ENCODE measurements around the gene KLK13.

Gene KLK13

GRCh38 chr19:51075998-51076397, 11.1 kb upstream of the KLK13 start:
- Histone ChIP-seq H3K4me3 (ENCODE audit: low read depth, low read length) (no peak overlapping the region), H3K9me3 (ENCODE audit: control insufficient read depth, insufficient read depth, low read length) (no peaks in the 10 kb centered on the region), H3K4me1 (ENCODE audit: control insufficient read depth, insufficient read depth, low read length) (no peaks in the 10 kb centered on the region), H3K9ac (ENCODE audit: low read depth, low read length) (no peak overlapping the region), H3K36me3 (ENCODE audit: control insufficient read depth, insufficient read depth, low read length) (no peaks in the 10 kb centered on the region), H3K27me3 (ENCODE audit: control insufficient read depth, insufficient read depth, low read length) (no peaks in the 10 kb centered on the region)

GRCh38 chr19:51071095-51071405, 6.2 kb upstream of the KLK13 start:
- Histone ChIP-seq H3K27me3 (ENCODE audit: control insufficient read depth, insufficient read depth, low read length) (peaks cover 2% of the 10 kb centered on the region), H3K4me3 (ENCODE audit: low read depth, low read length) (no peak overlapping the region), H3K4me1 (ENCODE audit: control insufficient read depth, insufficient read depth, low read length) (peaks cover 2% of the 10 kb centered on the region), H3K9ac (ENCODE audit: low read depth, low read length) (no peak overlapping the region), H3K36me3 (ENCODE audit: control insufficient read depth, insufficient read depth, low read length) (no peaks in the 10 kb centered on the region), H3K9me3 (ENCODE audit: control insufficient read depth, insufficient read depth, low read length) (no peaks in the 10 kb centered on the region)

GRCh38 chr19:51070334-51071094, 5.6 kb upstream of the KLK13 start:
- no peaks in the 10 kb centered on the region for H3K9me3 ChIP-seq (ENCODE audit: control insufficient read depth, insufficient read depth, low read length)
- H3K36me3 ChIP-seq (ENCODE audit: control insufficient read depth, insufficient read depth, low read length): no peaks in the 10 kb centered on the region
- no peak overlapping the region for H3K4me3 ChIP-seq (ENCODE audit: low read depth, low read length)
- no peak overlapping the region for H3K9ac ChIP-seq (ENCODE audit: low read depth, low read length)
- H3K4me1 ChIP-seq (ENCODE audit: control insufficient read depth, insufficient read depth, low read length): peaks cover 5% of the 10 kb centered on the region
- peaks cover 2% of the 10 kb centered on the region for H3K27me3 ChIP-seq (ENCODE audit: control insufficient read depth, insufficient read depth, low read length)

GRCh38 chr19:51066393-51067186, 1.7 kb upstream of the KLK13 start:
- peaks cover 5% of the 10 kb centered on the region for H3K4me1 ChIP-seq (ENCODE audit: control insufficient read depth, insufficient read depth, low read length)
- H3K27me3 ChIP-seq (ENCODE audit: control insufficient read depth, insufficient read depth, low read length): peaks cover 2% of the 10 kb centered on the region

GRCh38 chr19:51065221-51065960, 499 bp upstream of the KLK13 start:
- Histone ChIP-seq H3K4me3 (ENCODE audit: low read depth, low read length) (peak overlapping the region; percentile 82), H3K36me3 (ENCODE audit: control insufficient read depth, insufficient read depth, low read length) (no peaks in the 10 kb centered on the region), H3K4me1 (ENCODE audit: control insufficient read depth, insufficient read depth, low read length) (peaks cover 5% of the 10 kb centered on the region), H3K9me3 (ENCODE audit: control insufficient read depth, insufficient read depth, low read length) (no peaks in the 10 kb centered on the region), H3K9ac (ENCODE audit: low read depth, low read length) (no peak overlapping the region), H3K27me3 (ENCODE audit: control insufficient read depth, insufficient read depth, low read length) (peaks cover 2% of the 10 kb centered on the region)

More at GRCh38 chr19:51066393-51067186, 1.7 kb upstream of the KLK13 start:
- H3K4me3 ChIP-seq (ENCODE audit: low read depth, low read length): no peak overlapping the region
- H3K9ac ChIP-seq (ENCODE audit: low read depth, low read length): no peak overlapping the region
- no peaks in the 10 kb centered on the region for H3K9me3 ChIP-seq (ENCODE audit: control insufficient read depth, insufficient read depth, low read length)
- no peaks in the 10 kb centered on the region for H3K36me3 ChIP-seq (ENCODE audit: control insufficient read depth, insufficient read depth, low read length)

DNA sequence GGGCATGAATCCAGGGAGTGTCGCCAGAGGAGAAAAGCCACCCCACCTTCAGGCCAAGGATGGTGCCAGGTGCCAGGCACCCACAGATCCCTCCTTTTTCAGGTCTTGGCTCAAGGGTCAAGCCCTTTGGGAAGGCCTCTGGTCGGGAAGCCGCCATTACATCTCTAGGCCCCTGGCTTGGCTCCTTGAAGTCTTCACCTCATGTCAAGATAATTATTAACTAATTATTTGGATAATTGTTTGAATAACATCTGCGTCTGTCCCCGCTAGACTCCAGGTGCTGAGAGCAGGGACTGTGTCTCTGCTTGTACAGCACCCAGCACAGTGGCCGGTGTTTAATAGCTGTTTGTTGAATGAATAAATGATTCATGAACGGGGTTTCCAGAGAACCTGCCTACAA, 1.2 kb downstream of the KLK13 start:
- Histone ChIP-seq H3K4me3 (ENCODE audit: low read depth, low read length) (no peak overlapping the region), H3K4me1 (ENCODE audit: control insufficient read depth, insufficient read depth, low read length) (peaks cover 5% of the 10 kb centered on the region), H3K9me3 (ENCODE audit: control insufficient read depth, insufficient read depth, low read length) (no peaks in the 10 kb centered on the region), H3K9ac (ENCODE audit: low read depth, low read length) (no peak overlapping the region), H3K36me3 (ENCODE audit: control insufficient read depth, insufficient read depth, low read length) (no peaks in the 10 kb centered on the region), H3K27me3 (ENCODE audit: control insufficient read depth, insufficient read depth, low read length) (no peaks in the 10 kb centered on the region)

- H3K27me3 ChIP-seq (ENCODE audit: control insufficient read depth, insufficient read depth, low read length): no peaks in the 10 kb centered on the region
- H3K9me3 ChIP-seq (ENCODE audit: control insufficient read depth, insufficient read depth, low read length): no peaks in the 10 kb centered on the region
- H3K4me1 ChIP-seq (ENCODE audit: control insufficient read depth, insufficient read depth, low read length): peaks cover 3% of the 10 kb centered on the region
- no peaks in the 10 kb centered on the region for H3K36me3 ChIP-seq (ENCODE audit: control insufficient read depth, insufficient read depth, low read length)
- no peak overlapping the region for H3K4me3 ChIP-seq (ENCODE audit: low read depth, low read length)
- no peak overlapping the region for H3K9ac ChIP-seq (ENCODE audit: low read depth, low read length)
These were observed 3.9 kb downstream of the KLK13 start for GRCh38 chr19:51060973-51061372.

GRCh38 chr19:51060336-51060735, 4.6 kb downstream of the KLK13 start:
- Histone ChIP-seq H3K36me3 (ENCODE audit: control insufficient read depth, insufficient read depth, low read length) (no peaks in the 10 kb centered on the region), H3K9me3 (ENCODE audit: control insufficient read depth, insufficient read depth, low read length) (no peaks in the 10 kb centered on the region), H3K9ac (ENCODE audit: low read depth, low read length) (no peak overlapping the region), H3K4me3 (ENCODE audit: low read depth, low read length) (no peak overlapping the region), H3K27me3 (ENCODE audit: control insufficient read depth, insufficient read depth, low read length) (no peaks in the 10 kb centered on the region), H3K4me1 (ENCODE audit: control insufficient read depth, insufficient read depth, low read length) (no peaks in the 10 kb centered on the region)

- H3K27me3 ChIP-seq (ENCODE audit: control insufficient read depth, insufficient read depth, low read length): no peaks in the 10 kb centered on the region
- no peaks in the 10 kb centered on the region for H3K4me1 ChIP-seq (ENCODE audit: control insufficient read depth, insufficient read depth, low read length)
- H3K4me3 ChIP-seq (ENCODE audit: low read depth, low read length): no peak overlapping the region
- H3K36me3 ChIP-seq (ENCODE audit: control insufficient read depth, insufficient read depth, low read length): no peaks in the 10 kb centered on the region
- no peak overlapping the region for H3K9ac ChIP-seq (ENCODE audit: low read depth, low read length)
- H3K9me3 ChIP-seq (ENCODE audit: control insufficient read depth, insufficient read depth, low read length): no peaks in the 10 kb centered on the region
These were observed 5.2 kb downstream of the KLK13 start for GRCh38 chr19:51059715-51060114.

DNA sequence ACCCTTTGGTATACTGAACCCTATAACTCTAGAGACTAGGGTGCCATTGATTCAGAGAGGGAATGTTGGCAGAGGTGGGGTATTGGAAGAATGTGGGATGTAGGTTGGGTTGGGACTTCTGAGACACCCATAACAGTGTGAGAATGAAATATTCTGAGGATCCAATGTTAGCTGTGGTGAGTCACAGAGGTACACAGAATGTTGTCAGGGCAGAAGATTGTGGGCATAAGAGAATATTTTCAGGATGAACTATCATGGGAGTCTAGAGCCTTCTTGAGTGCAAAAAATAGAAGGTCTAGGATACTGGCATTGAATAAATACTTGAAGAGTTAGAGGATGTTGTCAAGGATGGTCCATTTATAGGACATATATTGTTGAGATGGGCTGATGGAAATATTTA, 9.0 kb downstream of the KLK13 start:
- Histone ChIP-seq H3K4me3 (ENCODE audit: low read depth, low read length) (no peak overlapping the region), H3K9me3 (ENCODE audit: control insufficient read depth, insufficient read depth, low read length) (no peaks in the 10 kb centered on the region), H3K36me3 (ENCODE audit: control insufficient read depth, insufficient read depth, low read length) (no peaks in the 10 kb centered on the region), H3K9ac (ENCODE audit: low read depth, low read length) (no peak overlapping the region), H3K4me1 (ENCODE audit: control insufficient read depth, insufficient read depth, low read length) (peaks cover 2% of the 10 kb centered on the region), H3K27me3 (ENCODE audit: control insufficient read depth, insufficient read depth, low read length) (no peaks in the 10 kb centered on the region)

DNA sequence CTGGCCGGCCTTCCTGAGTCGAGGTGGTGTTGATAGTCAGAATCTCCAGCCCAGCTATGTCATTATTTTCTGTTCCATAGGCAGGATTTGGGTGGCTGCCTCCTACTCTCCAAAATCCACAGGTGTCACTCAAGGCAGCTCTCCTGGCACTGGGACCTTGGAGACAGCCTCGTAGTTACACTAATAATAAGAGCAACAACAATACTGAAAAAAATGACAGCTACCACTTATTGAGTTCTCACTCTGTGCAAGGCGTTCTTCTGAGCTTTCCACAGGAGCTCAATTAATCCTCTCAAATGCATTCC, 17.9 kb downstream of the KLK13 start:
- no peaks in the 10 kb centered on the region for H3K27me3 ChIP-seq (ENCODE audit: control insufficient read depth, insufficient read depth, low read length)
- peak overlapping the region; percentile 36 for H3K4me3 ChIP-seq (ENCODE audit: low read depth, low read length)
- no peaks in the 10 kb centered on the region for H3K9me3 ChIP-seq (ENCODE audit: control insufficient read depth, insufficient read depth, low read length)
- no peak overlapping the region for H3K9ac ChIP-seq (ENCODE audit: low read depth, low read length)
- H3K36me3 ChIP-seq (ENCODE audit: control insufficient read depth, insufficient read depth, low read length): no peaks in the 10 kb centered on the region
- peaks cover 13% of the 10 kb centered on the region for H3K4me1 ChIP-seq (ENCODE audit: control insufficient read depth, insufficient read depth, low read length)

GRCh38 chr19:51044327-51044726, 20.6 kb downstream of the KLK13 start:
- Histone ChIP-seq H3K9ac (ENCODE audit: low read depth, low read length) (no peak overlapping the region), H3K27me3 (ENCODE audit: control insufficient read depth, insufficient read depth, low read length) (no peaks in the 10 kb centered on the region), H3K4me3 (ENCODE audit: low read depth, low read length) (no peak overlapping the region), H3K4me1 (ENCODE audit: control insufficient read depth, insufficient read depth, low read length) (peaks cover 13% of the 10 kb centered on the region), H3K36me3 (ENCODE audit: control insufficient read depth, insufficient read depth, low read length) (no peaks in the 10 kb centered on the region), H3K9me3 (ENCODE audit: control insufficient read depth, insufficient read depth, low read length) (no peaks in the 10 kb centered on the region)
